IMR-90 (cell line): ENCODE data around the gene RPS16. TPM values are rescaled to one million over a fixed set of nuclear protein-coding genes. Genes with fewer than 3 reads are reported as not detected.

Experiments used
- ATAC-seq: fragments of 200-7000 bp; cut with Tn5 transposase; 2 replicates; pipeline ENCODE4 v1.9.1; 2020; ENCODE audit warnings: low read depth, mild to moderate bottlenecking, moderate library complexity
- BruUV-seq: library from RNA; stranded (reverse); fragments of 400-500 nt; replicated peaks from 2 replicates; lab custom pipeline; 2021; lab: Mats Ljungman, UMichigan
- CTCF ChIA-PET: fragments of 300-600 bp; formaldehyde crosslinking; extraction: SDS; loops from one replicate; lab custom pipeline; 2021; ENCODE audit warnings: antibody characterized with exemption; lab: Yijun Ruan, JAX
- POLR2A ChIA-PET: fragments of 300-600 bp; sonication (Branson Sonifier 250); formaldehyde crosslinking; loops from one replicate; lab custom pipeline; 2022; ENCODE audit warnings: antibody characterized with exemption; ENCODE audit not compliant: unreplicated experiment; lab: Charles Lee
- DNase-seq: peaks from one replicate; pipeline ENCODE4 v3.0.0; 2013
- H2AFZ ChIP-seq: replicated peaks from 2 replicates; pipeline ENCODE3; 2013; ENCODE audit warnings: low read length, mild to moderate bottlenecking; ENCODE audit not compliant: poor library complexity
- H2AK5ac ChIP-seq: 2 replicates; pipeline ENCODE4 v1.6.1; 2013; ENCODE audit warnings: low read depth, low read length, inconsistent platforms
- H2AK9ac ChIP-seq: replicated peaks from 2 replicates; pipeline ENCODE3; 2013; ENCODE audit warnings: mild to moderate bottlenecking, low read depth, low read length, moderate library complexity; ENCODE audit not compliant: poor library complexity
- H2BK120ac ChIP-seq: 2 replicates; pipeline ENCODE4 v1.6.1; 2013; ENCODE audit warnings: low read depth, low read length, inconsistent platforms
- H2BK15ac ChIP-seq: 3 replicates; pipeline ENCODE4 v1.6.1; 2013; ENCODE audit warnings: low read depth, low read length, inconsistent platforms
- H2BK20ac ChIP-seq: 2 replicates; pipeline ENCODE4 v1.6.1; 2013; ENCODE audit warnings: low read depth, mild to moderate bottlenecking, inconsistent platforms, low read length, moderate library complexity
- H2BK5ac ChIP-seq: 2 replicates; pipeline ENCODE4 v1.6.1; 2013; ENCODE audit warnings: mild to moderate bottlenecking, low read depth, low read length, inconsistent platforms; ENCODE audit not compliant: poor library complexity, severe bottlenecking
- H3K14ac ChIP-seq: replicated peaks from 2 replicates; pipeline ENCODE4 v1.6.1; 2013; ENCODE audit warnings: low read depth, low read length, inconsistent platforms
- H3K18ac ChIP-seq: 2 replicates; pipeline ENCODE4 v1.6.1; 2013; ENCODE audit warnings: low read depth, low read length, control low read depth
- H3K23ac ChIP-seq: 2 replicates; pipeline ENCODE4 v1.6.1; 2013; ENCODE audit warnings: low read depth, low read length, inconsistent platforms
- H3K27ac ChIP-seq: 2 replicates; pipeline ENCODE4 v1.5.1; 2013; ENCODE audit warnings: mild to moderate bottlenecking, control low read depth, low read length; ENCODE audit not compliant: insufficient read depth
- H3K27me3 ChIP-seq: 2 replicates; pipeline ENCODE4 v1.6.1; 2013; ENCODE audit warnings: low read length; ENCODE audit not compliant: control insufficient read depth, insufficient read depth
- H3K36me3 ChIP-seq: 2 replicates; pipeline ENCODE4 v1.6.1; 2013; ENCODE audit warnings: low read length, mixed read lengths; ENCODE audit not compliant: control insufficient read depth, insufficient read depth
- H3K4ac ChIP-seq: 2 replicates; pipeline ENCODE4 v1.6.1; 2013; ENCODE audit warnings: low read depth, low read length, inconsistent platforms
- H3K4me1 ChIP-seq: 2 replicates; pipeline ENCODE4 v1.6.1; 2013; ENCODE audit warnings: low read length, mixed read lengths; ENCODE audit not compliant: control insufficient read depth, insufficient read depth
- H3K4me2 ChIP-seq: 2 replicates; pipeline ENCODE4 v1.6.1; 2013; ENCODE audit warnings: low read depth, mild to moderate bottlenecking, control low read depth, low read length, moderate library complexity
- H3K4me3 ChIP-seq: 2 replicates; pipeline ENCODE4 v1.5.1; 2013; ENCODE audit warnings: low read depth, mild to moderate bottlenecking, control low read depth, low read length, moderate library complexity; ENCODE audit not compliant: insufficient read depth
- H3K56ac ChIP-seq: 2 replicates; pipeline ENCODE4 v1.6.1; 2013; ENCODE audit warnings: low read length, inconsistent platforms; ENCODE audit not compliant: insufficient read depth; ENCODE audit errors: extremely low read depth
- H3K79me1 ChIP-seq, 2 experiments: 2 replicates each; pipeline ENCODE4 v1.6.1; 2013; ENCODE audit warnings: low read length in 2 of 2, inconsistent platforms in 1 of 2, low read depth in 1 of 2
- H3K9ac ChIP-seq: 2 replicates; pipeline ENCODE4 v1.6.1; 2013; ENCODE audit warnings: low read depth, low read length, control low read depth
- H3K9me1 ChIP-seq: 2 replicates; pipeline ENCODE4 v1.6.1; 2013; ENCODE audit warnings: low read length, inconsistent platforms; ENCODE audit not compliant: insufficient read depth
- H3K9me3 ChIP-seq: 2 replicates; pipeline ENCODE4 v1.6.1; 2013; ENCODE audit warnings: low read length; ENCODE audit not compliant: control insufficient read depth, insufficient read depth
- H4K20me1 ChIP-seq: 2 replicates; pipeline ENCODE4 v1.6.1; 2013; ENCODE audit warnings: low read length, inconsistent platforms; ENCODE audit not compliant: insufficient read depth
- H4K5ac ChIP-seq: 2 replicates; pipeline ENCODE4 v1.6.1; 2013; ENCODE audit warnings: mild to moderate bottlenecking, low read depth, low read length, control low read depth
- H4K8ac ChIP-seq, 2 experiments: 2 replicates each; pipeline ENCODE4 v1.6.1; 2013; ENCODE audit warnings: low read depth in 2 of 2, low read length in 2 of 2, control low read depth in 1 of 2, inconsistent platforms in 1 of 2
- H4K91ac ChIP-seq: 2 replicates; pipeline ENCODE4 v1.6.1; 2013; ENCODE audit warnings: low read depth, low read length, inconsistent platforms; ENCODE audit not compliant: insufficient read depth
- BHLHE40 ChIP-seq: fragments of 150-350 bp; IDR thresholded peaks from 2 replicates; pipeline ENCODE4 v1.6.1; 2016; ENCODE audit warnings: mild to moderate bottlenecking, low read depth, low read length
- CTCF ChIP-seq: conservative IDR thresholded peaks from 2 replicates; pipeline ENCODE4 v1.5.1; 2012; ENCODE audit warnings: mild to moderate bottlenecking, low read depth, low read length, improper control_type of control experiment
- FOS ChIP-seq: fragments of 150-350 bp; IDR thresholded peaks from 2 replicates; pipeline ENCODE4 v1.6.1; 2016; ENCODE audit warnings: low read depth, low read length
- MAZ ChIP-seq: IDR thresholded peaks from 2 replicates; pipeline ENCODE4 v1.6.1; 2012; ENCODE audit warnings: low read depth, mild to moderate bottlenecking, low read length, improper control_type of control experiment, moderate library complexity, borderline replicate concordance
- MXI1 ChIP-seq: IDR thresholded peaks from 2 replicates; pipeline ENCODE4 v1.6.1; 2012; ENCODE audit warnings: low read depth, mild to moderate bottlenecking, low read length, moderate library complexity, borderline replicate concordance
- POLR2A ChIP-seq: IDR thresholded peaks from 2 replicates; pipeline ENCODE4 v1.6.1; 2012; ENCODE audit warnings: mild to moderate bottlenecking, low read depth, low read length
- RAD21 ChIP-seq: IDR thresholded peaks from 2 replicates; pipeline ENCODE4 v1.6.1; 2012; ENCODE audit warnings: low read length, improper control_type of control experiment
- RCOR1 ChIP-seq: IDR thresholded peaks from 2 replicates; pipeline ENCODE4 v1.6.1; 2012; ENCODE audit warnings: mild to moderate bottlenecking, low read length, improper control_type of control experiment; ENCODE audit not compliant: insufficient replicate concordance
- WGBS, 2 experiments: methylation state at CpG; one replicate each; pipeline versions ENCODE4 v1.1.5 to v1.1.7; 2013; ENCODE audit warnings: missing lambda C conversion rate in 2 of 2; ENCODE audit not compliant: insufficient read length in 1 of 2; ENCODE audit errors: extremely low coverage in 2 of 2; 5-methylcytosine and 5-hydroxymethylcytosine counted together
- dilution Hi-C: fragments of 300-500 bp; cut with HindIII; formaldehyde crosslinking; loops from one replicate; pipeline ENCODE4 v1.14.3; 2018; ENCODE audit warnings: low sequenced_read_pairs; ENCODE audit not compliant: unreplicated experiment
- in situ Hi-C: fragments of 300-500 bp; cut with MboI; formaldehyde crosslinking; loops from 3 replicates; pipeline ENCODE4 v1.14.3; 2019; ENCODE audit warnings: low sequenced_read_pairs, inconsistent platforms, mixed read lengths
- intact Hi-C: fragments of 100-400 bp; cut with micrococcal nuclease; formaldehyde crosslinking; loops from 2 replicates; pipeline ENCODE4 v1.10.0; 2022
- polyA plus RNA-seq, 3 experiments: library from polyadenylated mRNA; depleted of rRNA; stranded (reverse); fragments of >200 nt; gene quantifications; 2 replicates each; pipeline ENCODE4 v1.2.3, GENCODE V29; 2012; ENCODE audit warnings: low replicate concordance in 1 of 3
- total RNA-seq: library from RNA; depleted of rRNA; stranded (reverse); fragments of >200 nt; gene quantifications from 2 replicates; pipeline ENCODE4 v1.2.3, GENCODE V29; 2012

Gene RPS16
- total and polyA plus RNA-seq, 2 of the 4 experiments (the other 2 are of a cell fraction): 320 to 3,500 TPM

- TF ChIP-seq MXI1 (no peak), MAZ (peak; percentile 93), CTCF (no peak), RAD21 (0 out of 2 replicates have a peak, but pooled peaks have one; percentile 15), FOS (no peak), RCOR1 (peak; percentile 78), BHLHE40 (peak; percentile 62; the same call in 1 of the 2 replicates), POLR2A (peak; percentile 67)
- Histone ChIP-seq H2BK5ac (peak overlapping the region; percentile 90), H3K4me2 (peak overlapping the region; percentile 51), H3K9ac (peak overlapping the region; percentile 52), H3K4me3 (no peak overlapping the region), H2AK9ac (peak overlapping the region; percentile 81), H4K5ac (peak overlapping the region; percentile 82), H3K36me3 (peaks cover 35% of the 10 kb centered on the region), H3K27me3 (no peaks in the 10 kb centered on the region), H2AFZ (peak overlapping the region; percentile 81), H3K4me1 (peaks cover 19% of the 10 kb centered on the region), H3K9me1 (peaks cover 14% of the 10 kb centered on the region), H3K79me1 (peaks cover 11 to 55% of the 10 kb centered on the region in 2 experiments), H3K18ac (peak overlapping the region; percentile 89), H4K8ac (peak overlapping the region; percentile 89 to 92), H2BK20ac (peak overlapping the region; percentile 93), H2AK5ac (peak overlapping the region; percentile 93), H3K27ac (peak overlapping the region; percentile 94), H3K23ac (peak overlapping the region; percentile 81), H3K14ac (peak overlapping the region; percentile 95), H4K20me1 (peaks cover 28% of the 10 kb centered on the region), H2BK15ac (peak overlapping the region; percentile 22; the same call in 1 of the 3 replicates), H4K91ac (peak overlapping the region; percentile 90), H3K9me3 (no peaks in the 10 kb centered on the region), H2BK120ac (peak overlapping the region; percentile 95), H3K4ac (peak overlapping the region; percentile 98), H3K56ac (peak overlapping the region; percentile 87)
- WGBS, 2 experiments: 13% methylated on average over 1 of the region's 23 CpGs; no CpG with 5 or more reads in 1 of the 2 experiments
- ChIA-PET POLR2A (interaction anchor here (0.5 to 1.1 kb wide), 4 partner anchors 16 to 27 kb away, joined by 3 to 9 read pairs (median 4); partner anchors contain the start of gene PLEKHG2), CTCF (interaction anchor here (1.2 to 1.5 kb wide), 3 partner anchors 12 to 31 kb away, joined by 3 to 6 read pairs (median 5); partner anchors contain the start of gene PLEKHG2)
- intact Hi-C loops: loop anchor here (1.0 kb wide), 1 partner anchor 16 kb away; the partner anchor contains the start of gene PLEKHG2
- BruUV-seq: no TSS peak
- DNase-seq (peak; percentile 96), ATAC-seq (peak; percentile 90)
- dilution Hi-C loops: no loop called here
- in situ Hi-C loops: loop anchor here (25.0 kb wide), 1 partner anchor 409 kb away; the partner anchor contains the start of genes DYRK1B and FBL
Measured at GRCh38 chr19:39428283-39429112, 7.3 kb downstream of the RPS16 start.
